GM23338 (cell line): Measurements from ENCODE around the gene RFX7. TPM values are rescaled to one million over a fixed set of nuclear protein-coding genes. Genes with fewer than 3 reads are reported as not detected.

ENCODE experiments used
- ATAC-seq: fragments of 200-7000 bp; cut with Tn5 transposase; 3 replicates; pipeline ENCODE4 v1.9.1; 2020
- DNase-seq: peaks from one replicate; pipeline ENCODE4 v3.0.0-alpha.2; 2015; ENCODE audit warnings: low spot score
- H2AFZ ChIP-seq: fragments of 200-600 bp; sonication (generic); 2 replicates; pipeline ENCODE4 v1.8.0; 2016; ENCODE audit warnings: antibody characterized with exemption, mild to moderate bottlenecking, moderate library complexity
- H3F3A ChIP-seq: fragments of 200-600 bp; sonication (generic); replicated peaks from 2 replicates; pipeline ENCODE4 v1.8.0; 2017; ENCODE audit warnings: antibody characterized with exemption, mixed run types, low read depth
- H3K27ac ChIP-seq: fragments of 200-600 bp; sonication (generic); 2 replicates; pipeline ENCODE4 v1.6.1; 2016; ENCODE audit warnings: low read depth
- H3K27me3 ChIP-seq: fragments of 200-600 bp; sonication (generic); 2 replicates; pipeline ENCODE4 v1.8.0; 2016; ENCODE audit warnings: mild to moderate bottlenecking, mixed run types, moderate library complexity; ENCODE audit not compliant: insufficient read depth
- H3K36me3 ChIP-seq: fragments of 200-600 bp; sonication (generic); 2 replicates; pipeline ENCODE4 v1.8.0; 2016; ENCODE audit warnings: mild to moderate bottlenecking; ENCODE audit not compliant: insufficient read depth
- H3K4me1 ChIP-seq: fragments of 200-600 bp; sonication (generic); 2 replicates; pipeline ENCODE4 v1.8.0; 2016; ENCODE audit warnings: mild to moderate bottlenecking, moderate library complexity; ENCODE audit not compliant: insufficient read depth
- H3K4me2 ChIP-seq: fragments of 200-600 bp; sonication (generic); 2 replicates; pipeline ENCODE4 v1.7.1; 2017; ENCODE audit warnings: mixed run types
- H3K4me3 ChIP-seq: fragments of 200-600 bp; sonication (generic); 2 replicates; pipeline ENCODE4 v1.6.1; 2016; ENCODE audit warnings: mixed run types
- H3K79me2 ChIP-seq: fragments of 200-600 bp; sonication (generic); replicated peaks from 2 replicates; pipeline ENCODE4 v1.8.0; 2017; ENCODE audit warnings: mild to moderate bottlenecking; ENCODE audit not compliant: insufficient read depth
- H3K9me2 ChIP-seq: fragments of 200-600 bp; sonication (generic); 2 replicates; pipeline ENCODE4 v1.8.0; 2017; ENCODE audit not compliant: insufficient read depth
- H4K20me1 ChIP-seq: fragments of 200-600 bp; sonication (generic); replicated peaks from 2 replicates; pipeline ENCODE4 v1.8.0; 2017; ENCODE audit warnings: mild to moderate bottlenecking; ENCODE audit not compliant: insufficient read depth
- H3K27ac Mint-ChIP-seq: 2 replicates; pipeline ENCODE4 v1.8.0; 2020; ENCODE audit warnings: inconsistent platforms, mild to moderate bottlenecking, moderate library complexity, mixed read lengths
- H3K27me3 Mint-ChIP-seq: 3 replicates; pipeline ENCODE4 v1.8.0; 2022; ENCODE audit warnings: low read depth, mild to moderate bottlenecking, moderate library complexity, mixed read lengths, inconsistent platforms; ENCODE audit not compliant: insufficient read depth, poor library complexity
- H3K36me3 Mint-ChIP-seq: 3 replicates; pipeline ENCODE4 v1.8.0; 2021; ENCODE audit warnings: low read depth, mild to moderate bottlenecking, inconsistent platforms, moderate library complexity, mixed read lengths
- H3K4me1 Mint-ChIP-seq: 3 replicates; pipeline ENCODE4 v1.8.0; 2020; ENCODE audit warnings: mild to moderate bottlenecking, inconsistent platforms, mixed read lengths
- H3K4me3 Mint-ChIP-seq: 3 replicates; pipeline ENCODE4 v1.8.0; 2021; ENCODE audit warnings: moderate library complexity, mild to moderate bottlenecking, inconsistent platforms, mixed read lengths
- H3K9me3 Mint-ChIP-seq: 3 replicates; pipeline ENCODE4 v1.8.0; 2020; ENCODE audit warnings: moderate library complexity, mild to moderate bottlenecking, inconsistent platforms, mixed read lengths
- EZH2 ChIP-seq: fragments of 200-600 bp; sonication (generic); IDR thresholded peaks from one replicate; pipeline ENCODE4 v1.8.0; 2017; ENCODE audit warnings: antibody characterized with exemption, mild to moderate bottlenecking, low read depth; ENCODE audit not compliant: unreplicated experiment
- JUNB ChIP-seq: IDR thresholded peaks from one replicate; pipeline ENCODE4 v1.6.1; 2016; ENCODE audit warnings: antibody characterized with exemption; ENCODE audit not compliant: unreplicated experiment
- NANOG ChIP-seq: IDR thresholded peaks from 2 replicates; pipeline ENCODE4 v1.6.1; 2016; ENCODE audit warnings: antibody characterized with exemption, borderline replicate concordance
- POLR2AphosphoS5 ChIP-seq: IDR thresholded peaks from 2 replicates; pipeline ENCODE4 v1.6.1; 2016; ENCODE audit warnings: antibody characterized with exemption, low read depth
- STAT1 ChIP-seq: IDR thresholded peaks from one replicate; pipeline ENCODE4 v1.6.1; 2016; ENCODE audit warnings: antibody characterized with exemption; ENCODE audit not compliant: unreplicated experiment
- ZNF331 ChIP-seq: fragments of 250-450 bp; sonication (Bioruptor Pico); IDR thresholded peaks from 2 replicates; pipeline ENCODE4 v1.5.0; 2020; ENCODE audit warnings: low read depth, mild to moderate bottlenecking, moderate library complexity
- polyA plus RNA-seq: library from polyadenylated mRNA; unstranded; fragments of >200 nt; fragmentation: Nextera tagmentation; extraction: Ambion mirVana; gene quantifications from 2 replicates; pipeline ENCODE4 v1.2.1, GENCODE V29; 2016
- total RNA-seq: library from RNA; depleted of rRNA; stranded (reverse); fragments of >200 nt; shearing (Covaris generic); gene quantifications from 2 replicates; pipeline ENCODE4 v1.2.3, GENCODE V29; 2014
- TF ChIP-seq, protein P1 (sequence below), 2 experiments: fragments of 200-600 bp in 1 of 2; sonication (generic) in 1 of 2; conservative IDR thresholded peaks; 2 replicates each; pipeline versions ENCODE4 v1.5.1 to v1.6.1; 2016 to 2017; ENCODE audit warnings: antibody characterized with exemption in 2 of 2, low read depth in 2 of 2, mild to moderate bottlenecking in 2 of 2, moderate library complexity in 1 of 2
- TF ChIP-seq, protein P2 (sequence below): IDR thresholded peaks from 2 replicates; pipeline ENCODE4 v1.6.1; 2016; ENCODE audit warnings: antibody characterized with exemption
- TF ChIP-seq, protein P3 (sequence below): fragments of 250-450 bp; sonication (Bioruptor Pico); IDR thresholded peaks from 2 replicates; pipeline ENCODE4 v1.5.0; 2020; ENCODE audit warnings: mild to moderate bottlenecking, moderate library complexity
- TF ChIP-seq, protein P4 (sequence below): IDR thresholded peaks from one replicate; pipeline ENCODE4 v1.6.1; 2018; ENCODE audit warnings: antibody characterized with exemption; ENCODE audit not compliant: unreplicated experiment

Gene RFX7
- total and polyA plus RNA-seq, 2 experiments from 2014 or later, result 17.6 to 33.6 TPM

DNA sequence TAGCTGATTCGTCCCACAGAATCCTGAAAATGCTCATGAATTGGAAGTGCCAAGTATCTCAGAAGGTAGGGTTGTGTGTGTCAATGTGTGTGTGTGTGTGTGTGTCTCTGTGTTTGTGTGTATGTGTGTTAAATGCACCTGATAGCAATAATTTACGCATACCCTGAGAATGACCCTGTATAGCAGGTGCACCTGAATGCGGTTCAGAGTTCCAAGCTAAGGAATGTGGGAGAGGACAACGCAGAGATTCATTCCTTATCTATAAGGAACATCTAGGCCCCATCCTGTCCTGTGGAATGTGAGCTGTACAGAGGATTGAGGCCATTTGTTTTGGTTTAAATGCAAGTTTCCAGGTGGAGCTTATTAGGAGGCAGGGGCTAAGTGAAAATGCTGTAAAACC is 201.2 kb downstream of the RFX7 start:
- Histone ChIP-seq H3K36me3 (no peaks in the 10 kb centered on the region), H3K9me2 (peaks cover 10% of the 10 kb centered on the region; the same call in 1 of the 2 replicates), H3K27ac (no peak overlapping the region), H3K4me3 (no peak overlapping the region), H3F3A (no peaks in the 10 kb centered on the region), H3K4me2 (no peak overlapping the region), H2AFZ (no peak overlapping the region), H3K4me1 (0 out of 2 replicates have a peak, but pooled peaks cover 5% of the 10 kb centered on the region), H3K27me3 (no peaks in the 10 kb centered on the region), H3K79me2 (no peaks in the 10 kb centered on the region), H4K20me1 (no peaks in the 10 kb centered on the region)
- Mint-ChIP-seq H3K4me3 (no peak overlapping the region), H3K27ac (no peak overlapping the region), H3K4me1 (peaks cover 14% of the 10 kb centered on the region), H3K36me3 (no peaks in the 10 kb centered on the region), H3K9me3 (no peaks in the 10 kb centered on the region), H3K27me3 (no peaks in the 10 kb centered on the region)
- ATAC-seq, result no peak
- no peak for DNase-seq
- TF ChIP-seq JUNB, result no peak
- TF ChIP-seq, protein P1, sequence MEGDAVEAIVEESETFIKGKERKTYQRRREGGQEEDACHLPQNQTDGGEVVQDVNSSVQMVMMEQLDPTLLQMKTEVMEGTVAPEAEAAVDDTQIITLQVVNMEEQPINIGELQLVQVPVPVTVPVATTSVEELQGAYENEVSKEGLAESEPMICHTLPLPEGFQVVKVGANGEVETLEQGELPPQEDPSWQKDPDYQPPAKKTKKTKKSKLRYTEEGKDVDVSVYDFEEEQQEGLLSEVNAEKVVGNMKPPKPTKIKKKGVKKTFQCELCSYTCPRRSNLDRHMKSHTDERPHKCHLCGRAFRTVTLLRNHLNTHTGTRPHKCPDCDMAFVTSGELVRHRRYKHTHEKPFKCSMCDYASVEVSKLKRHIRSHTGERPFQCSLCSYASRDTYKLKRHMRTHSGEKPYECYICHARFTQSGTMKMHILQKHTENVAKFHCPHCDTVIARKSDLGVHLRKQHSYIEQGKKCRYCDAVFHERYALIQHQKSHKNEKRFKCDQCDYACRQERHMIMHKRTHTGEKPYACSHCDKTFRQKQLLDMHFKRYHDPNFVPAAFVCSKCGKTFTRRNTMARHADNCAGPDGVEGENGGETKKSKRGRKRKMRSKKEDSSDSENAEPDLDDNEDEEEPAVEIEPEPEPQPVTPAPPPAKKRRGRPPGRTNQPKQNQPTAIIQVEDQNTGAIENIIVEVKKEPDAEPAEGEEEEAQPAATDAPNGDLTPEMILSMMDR (conservative IDR thresholded peaks at IDR 0.05; ENCODE audit: low read depth in 2 of 2), result no peak
- TF ChIP-seq, protein P2, sequence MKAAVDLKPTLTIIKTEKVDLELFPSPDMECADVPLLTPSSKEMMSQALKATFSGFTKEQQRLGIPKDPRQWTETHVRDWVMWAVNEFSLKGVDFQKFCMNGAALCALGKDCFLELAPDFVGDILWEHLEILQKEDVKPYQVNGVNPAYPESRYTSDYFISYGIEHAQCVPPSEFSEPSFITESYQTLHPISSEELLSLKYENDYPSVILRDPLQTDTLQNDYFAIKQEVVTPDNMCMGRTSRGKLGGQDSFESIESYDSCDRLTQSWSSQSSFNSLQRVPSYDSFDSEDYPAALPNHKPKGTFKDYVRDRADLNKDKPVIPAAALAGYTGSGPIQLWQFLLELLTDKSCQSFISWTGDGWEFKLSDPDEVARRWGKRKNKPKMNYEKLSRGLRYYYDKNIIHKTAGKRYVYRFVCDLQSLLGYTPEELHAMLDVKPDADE, result no peak
- no peak for TF ChIP-seq EZH2
- no peak for TF ChIP-seq ZNF331 (CRISPR knock-in tag)
- TF ChIP-seq POLR2AphosphoS5, result no peak
- TF ChIP-seq STAT1, result no peak
- TF ChIP-seq, protein P3, sequence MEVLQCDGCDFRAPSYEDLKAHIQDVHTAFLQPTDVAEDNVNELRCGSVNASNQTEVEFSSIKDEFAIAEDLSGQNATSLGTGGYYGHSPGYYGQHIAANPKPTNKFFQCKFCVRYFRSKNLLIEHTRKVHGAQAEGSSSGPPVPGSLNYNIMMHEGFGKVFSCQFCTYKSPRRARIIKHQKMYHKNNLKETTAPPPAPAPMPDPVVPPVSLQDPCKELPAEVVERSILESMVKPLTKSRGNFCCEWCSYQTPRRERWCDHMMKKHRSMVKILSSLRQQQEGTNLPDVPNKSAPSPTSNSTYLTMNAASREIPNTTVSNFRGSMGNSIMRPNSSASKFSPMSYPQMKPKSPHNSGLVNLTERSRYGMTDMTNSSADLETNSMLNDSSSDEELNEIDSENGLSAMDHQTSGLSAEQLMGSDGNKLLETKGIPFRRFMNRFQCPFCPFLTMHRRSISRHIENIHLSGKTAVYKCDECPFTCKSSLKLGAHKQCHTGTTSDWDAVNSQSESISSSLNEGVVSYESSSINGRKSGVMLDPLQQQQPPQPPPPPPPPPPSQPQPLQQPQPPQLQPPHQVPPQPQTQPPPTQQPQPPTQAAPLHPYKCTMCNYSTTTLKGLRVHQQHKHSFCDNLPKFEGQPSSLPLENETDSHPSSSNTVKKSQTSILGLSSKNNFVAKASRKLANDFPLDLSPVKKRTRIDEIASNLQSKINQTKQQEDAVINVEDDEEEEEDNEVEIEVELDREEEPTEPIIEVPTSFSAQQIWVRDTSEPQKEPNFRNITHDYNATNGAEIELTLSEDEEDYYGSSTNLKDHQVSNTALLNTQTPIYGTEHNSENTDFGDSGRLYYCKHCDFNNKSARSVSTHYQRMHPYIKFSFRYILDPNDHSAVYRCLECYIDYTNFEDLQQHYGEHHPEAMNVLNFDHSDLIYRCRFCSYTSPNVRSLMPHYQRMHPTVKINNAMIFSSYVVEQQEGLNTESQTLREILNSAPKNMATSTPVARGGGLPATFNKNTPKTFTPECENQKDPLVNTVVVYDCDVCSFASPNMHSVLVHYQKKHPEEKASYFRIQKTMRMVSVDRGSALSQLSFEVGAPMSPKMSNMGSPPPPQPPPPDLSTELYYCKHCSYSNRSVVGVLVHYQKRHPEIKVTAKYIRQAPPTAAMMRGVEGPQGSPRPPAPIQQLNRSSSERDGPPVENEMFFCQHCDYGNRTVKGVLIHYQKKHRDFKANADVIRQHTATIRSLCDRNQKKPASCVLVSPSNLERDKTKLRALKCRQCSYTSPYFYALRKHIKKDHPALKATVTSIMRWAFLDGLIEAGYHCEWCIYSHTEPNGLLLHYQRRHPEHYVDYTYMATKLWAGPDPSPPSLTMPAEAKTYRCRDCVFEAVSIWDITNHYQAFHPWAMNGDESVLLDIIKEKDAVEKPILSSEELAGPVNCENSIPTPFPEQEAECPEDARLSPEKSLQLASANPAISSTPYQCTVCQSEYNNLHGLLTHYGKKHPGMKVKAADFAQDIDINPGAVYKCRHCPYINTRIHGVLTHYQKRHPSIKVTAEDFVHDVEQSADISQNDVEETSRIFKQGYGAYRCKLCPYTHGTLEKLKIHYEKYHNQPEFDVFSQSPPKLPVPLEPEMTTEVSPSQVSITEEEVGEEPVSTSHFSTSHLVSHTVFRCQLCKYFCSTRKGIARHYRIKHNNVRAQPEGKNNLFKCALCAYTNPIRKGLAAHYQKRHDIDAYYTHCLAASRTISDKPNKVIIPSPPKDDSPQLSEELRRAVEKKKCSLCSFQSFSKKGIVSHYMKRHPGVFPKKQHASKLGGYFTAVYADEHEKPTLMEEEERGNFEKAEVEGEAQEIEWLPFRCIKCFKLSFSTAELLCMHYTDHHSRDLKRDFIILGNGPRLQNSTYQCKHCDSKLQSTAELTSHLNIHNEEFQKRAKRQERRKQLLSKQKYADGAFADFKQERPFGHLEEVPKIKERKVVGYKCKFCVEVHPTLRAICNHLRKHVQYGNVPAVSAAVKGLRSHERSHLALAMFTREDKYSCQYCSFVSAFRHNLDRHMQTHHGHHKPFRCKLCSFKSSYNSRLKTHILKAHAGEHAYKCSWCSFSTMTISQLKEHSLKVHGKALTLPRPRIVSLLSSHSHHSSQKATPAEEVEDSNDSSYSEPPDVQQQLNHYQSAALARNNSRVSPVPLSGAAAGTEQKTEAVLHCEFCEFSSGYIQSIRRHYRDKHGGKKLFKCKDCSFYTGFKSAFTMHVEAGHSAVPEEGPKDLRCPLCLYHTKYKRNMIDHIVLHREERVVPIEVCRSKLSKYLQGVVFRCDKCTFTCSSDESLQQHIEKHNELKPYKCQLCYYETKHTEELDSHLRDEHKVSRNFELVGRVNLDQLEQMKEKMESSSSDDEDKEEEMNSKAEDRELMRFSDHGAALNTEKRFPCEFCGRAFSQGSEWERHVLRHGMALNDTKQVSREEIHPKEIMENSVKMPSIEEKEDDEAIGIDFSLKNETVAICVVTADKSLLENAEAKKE (CRISPR knock-in tag), result no peak
- TF ChIP-seq, protein P4, sequence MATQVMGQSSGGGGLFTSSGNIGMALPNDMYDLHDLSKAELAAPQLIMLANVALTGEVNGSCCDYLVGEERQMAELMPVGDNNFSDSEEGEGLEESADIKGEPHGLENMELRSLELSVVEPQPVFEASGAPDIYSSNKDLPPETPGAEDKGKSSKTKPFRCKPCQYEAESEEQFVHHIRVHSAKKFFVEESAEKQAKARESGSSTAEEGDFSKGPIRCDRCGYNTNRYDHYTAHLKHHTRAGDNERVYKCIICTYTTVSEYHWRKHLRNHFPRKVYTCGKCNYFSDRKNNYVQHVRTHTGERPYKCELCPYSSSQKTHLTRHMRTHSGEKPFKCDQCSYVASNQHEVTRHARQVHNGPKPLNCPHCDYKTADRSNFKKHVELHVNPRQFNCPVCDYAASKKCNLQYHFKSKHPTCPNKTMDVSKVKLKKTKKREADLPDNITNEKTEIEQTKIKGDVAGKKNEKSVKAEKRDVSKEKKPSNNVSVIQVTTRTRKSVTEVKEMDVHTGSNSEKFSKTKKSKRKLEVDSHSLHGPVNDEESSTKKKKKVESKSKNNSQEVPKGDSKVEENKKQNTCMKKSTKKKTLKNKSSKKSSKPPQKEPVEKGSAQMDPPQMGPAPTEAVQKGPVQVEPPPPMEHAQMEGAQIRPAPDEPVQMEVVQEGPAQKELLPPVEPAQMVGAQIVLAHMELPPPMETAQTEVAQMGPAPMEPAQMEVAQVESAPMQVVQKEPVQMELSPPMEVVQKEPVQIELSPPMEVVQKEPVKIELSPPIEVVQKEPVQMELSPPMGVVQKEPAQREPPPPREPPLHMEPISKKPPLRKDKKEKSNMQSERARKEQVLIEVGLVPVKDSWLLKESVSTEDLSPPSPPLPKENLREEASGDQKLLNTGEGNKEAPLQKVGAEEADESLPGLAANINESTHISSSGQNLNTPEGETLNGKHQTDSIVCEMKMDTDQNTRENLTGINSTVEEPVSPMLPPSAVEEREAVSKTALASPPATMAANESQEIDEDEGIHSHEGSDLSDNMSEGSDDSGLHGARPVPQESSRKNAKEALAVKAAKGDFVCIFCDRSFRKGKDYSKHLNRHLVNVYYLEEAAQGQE, result no peak
- TF ChIP-seq NANOG, result no peak
